ENCODE data around the gene OLA1.
"Not testable (repeated sequence)": the region's sequence is repeated elsewhere in the genome, so short reads cannot be mapped to it uniquely, and the experiment has no call there.

GRCh38 chr2:174270263-174270662 lies 21.9 kb upstream of the OLA1 start:
- TF ChIP-seq CTCF, EZH2 (IDR thresholded peaks at IDR 0.05): not testable (repeated sequence)

Data from neural progenitor cell (in vitro differentiated cells).